HG03378 (cell line): ENCODE results near the gene USH2A.

Experiments used
- ATAC-seq: cut with Tn5 transposase; IDR thresholded peaks from one replicate; pipeline ENCODE4 v1.9.1; 2021; ENCODE audit warnings: mild to moderate bottlenecking, moderate library complexity; ENCODE audit not compliant: unreplicated experiment

USH2A gene, protein sequence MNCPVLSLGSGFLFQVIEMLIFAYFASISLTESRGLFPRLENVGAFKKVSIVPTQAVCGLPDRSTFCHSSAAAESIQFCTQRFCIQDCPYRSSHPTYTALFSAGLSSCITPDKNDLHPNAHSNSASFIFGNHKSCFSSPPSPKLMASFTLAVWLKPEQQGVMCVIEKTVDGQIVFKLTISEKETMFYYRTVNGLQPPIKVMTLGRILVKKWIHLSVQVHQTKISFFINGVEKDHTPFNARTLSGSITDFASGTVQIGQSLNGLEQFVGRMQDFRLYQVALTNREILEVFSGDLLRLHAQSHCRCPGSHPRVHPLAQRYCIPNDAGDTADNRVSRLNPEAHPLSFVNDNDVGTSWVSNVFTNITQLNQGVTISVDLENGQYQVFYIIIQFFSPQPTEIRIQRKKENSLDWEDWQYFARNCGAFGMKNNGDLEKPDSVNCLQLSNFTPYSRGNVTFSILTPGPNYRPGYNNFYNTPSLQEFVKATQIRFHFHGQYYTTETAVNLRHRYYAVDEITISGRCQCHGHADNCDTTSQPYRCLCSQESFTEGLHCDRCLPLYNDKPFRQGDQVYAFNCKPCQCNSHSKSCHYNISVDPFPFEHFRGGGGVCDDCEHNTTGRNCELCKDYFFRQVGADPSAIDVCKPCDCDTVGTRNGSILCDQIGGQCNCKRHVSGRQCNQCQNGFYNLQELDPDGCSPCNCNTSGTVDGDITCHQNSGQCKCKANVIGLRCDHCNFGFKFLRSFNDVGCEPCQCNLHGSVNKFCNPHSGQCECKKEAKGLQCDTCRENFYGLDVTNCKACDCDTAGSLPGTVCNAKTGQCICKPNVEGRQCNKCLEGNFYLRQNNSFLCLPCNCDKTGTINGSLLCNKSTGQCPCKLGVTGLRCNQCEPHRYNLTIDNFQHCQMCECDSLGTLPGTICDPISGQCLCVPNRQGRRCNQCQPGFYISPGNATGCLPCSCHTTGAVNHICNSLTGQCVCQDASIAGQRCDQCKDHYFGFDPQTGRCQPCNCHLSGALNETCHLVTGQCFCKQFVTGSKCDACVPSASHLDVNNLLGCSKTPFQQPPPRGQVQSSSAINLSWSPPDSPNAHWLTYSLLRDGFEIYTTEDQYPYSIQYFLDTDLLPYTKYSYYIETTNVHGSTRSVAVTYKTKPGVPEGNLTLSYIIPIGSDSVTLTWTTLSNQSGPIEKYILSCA (N-terminal part only)

GRCh38 chr1:216422821-216423520, at the start of gene USH2A:
Gene USH2A, minus strand, starts transcription at chr1:216423448. Its CDS starts 1,112 bp downstream, at chr1:216422336.
- ATAC-seq, result no peak

DNA sequence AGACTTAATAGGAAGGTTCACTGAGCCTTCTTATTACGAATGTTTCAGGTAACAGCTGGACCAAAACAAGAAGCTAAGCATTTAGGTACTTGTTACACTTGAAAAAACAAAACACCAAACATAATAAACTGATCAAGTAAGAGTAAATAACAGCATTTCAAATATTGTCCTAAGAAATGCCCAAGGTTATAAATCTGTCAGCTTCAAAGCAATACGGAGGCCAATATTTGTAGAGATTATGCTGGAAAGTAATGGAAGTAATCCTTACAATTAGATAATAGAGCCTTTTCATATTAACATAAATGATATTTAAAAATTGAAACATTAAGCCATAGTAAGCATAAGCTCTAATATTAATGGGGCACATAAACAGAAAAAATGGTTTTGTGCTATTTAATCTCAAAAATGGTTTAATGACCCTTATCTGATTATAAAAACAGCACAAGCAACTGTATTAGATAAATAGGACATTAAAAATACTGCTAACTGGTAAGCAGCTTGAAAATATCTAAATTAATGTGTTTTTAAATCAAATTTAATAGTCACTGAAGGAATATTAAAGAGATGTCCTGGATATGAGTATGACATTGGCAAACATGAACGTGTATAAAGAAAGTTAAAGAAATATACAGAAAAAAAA, 43.0 kb upstream of the USH2A start:
- ATAC-seq, result no peak

- ATAC-seq, result no peak
Observed at GRCh38 chr1:216464489-216464888, 41.2 kb upstream of the USH2A start.

GRCh38 chr1:216462066-216462775, 39.0 kb upstream of the USH2A start:
- no peak for ATAC-seq

- no peak for ATAC-seq
Observed at GRCh38 chr1:216461466-216461865, 38.2 kb upstream of the USH2A start.

GRCh38 chr1:216459651-216460207, 36.5 kb upstream of the USH2A start:
- ATAC-seq, result no peak

GRCh38 chr1:216458812-216459211, 35.6 kb upstream of the USH2A start:
- no peak for ATAC-seq

DNA sequence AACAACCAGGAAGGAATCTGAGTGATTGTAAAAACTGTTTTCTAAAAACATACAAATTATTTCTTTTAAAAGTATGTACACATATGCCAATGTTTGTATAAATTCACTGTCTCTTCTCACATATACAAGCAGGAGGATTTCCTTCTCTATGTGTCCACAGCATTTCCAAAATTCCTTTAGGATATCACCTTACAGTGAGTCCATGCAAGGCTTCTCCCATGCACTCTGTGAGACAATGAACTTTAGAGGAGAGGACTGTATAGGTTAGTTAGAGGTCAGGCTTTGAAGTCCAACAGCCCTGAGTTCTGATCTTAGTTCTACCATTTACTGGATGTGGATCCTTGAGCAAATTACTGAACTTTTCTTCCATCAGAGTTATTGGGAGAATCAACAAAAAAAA, 34.1 kb upstream of the USH2A start:
- no peak for ATAC-seq

GRCh38 chr1:216456682-216457081, 33.4 kb upstream of the USH2A start:
- ATAC-seq, result no peak

DNA sequence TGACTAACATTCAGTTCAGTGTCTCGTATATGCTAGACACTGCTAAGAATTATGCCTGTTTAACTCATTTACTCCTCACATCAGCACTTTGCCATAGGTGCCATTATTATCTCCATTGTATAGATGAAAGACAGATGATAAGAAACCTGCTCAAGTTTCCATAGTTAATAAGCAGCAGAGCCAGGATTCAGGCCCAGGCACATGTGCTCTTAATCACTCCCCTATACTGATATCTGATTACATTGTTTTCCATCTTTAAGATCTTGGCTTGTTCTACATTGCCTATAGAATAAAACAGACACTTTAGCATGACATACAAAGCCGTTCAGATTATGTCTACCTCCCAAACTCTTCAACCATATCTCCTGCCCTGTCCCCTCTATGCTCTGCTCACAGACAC, 30.5 kb upstream of the USH2A start:
- ATAC-seq, result no peak

DNA sequence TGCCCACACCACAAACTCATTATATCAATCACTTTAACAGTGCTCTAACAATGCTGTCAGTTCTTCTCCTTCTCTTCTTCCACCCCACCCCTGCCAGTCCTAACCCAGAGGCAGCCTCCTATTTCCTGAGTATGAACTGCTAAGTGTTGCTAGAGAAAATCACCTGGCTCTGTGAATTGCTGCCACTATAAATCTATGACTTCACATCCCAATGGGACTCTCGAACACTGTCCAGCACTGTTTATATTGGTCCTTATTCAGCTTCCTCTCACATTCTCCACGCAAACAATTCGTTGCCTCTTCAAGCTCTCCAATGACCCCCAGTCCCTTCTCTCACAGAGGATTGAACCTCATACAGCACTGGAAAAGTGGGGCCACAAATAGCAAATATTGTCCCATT, 27.0 kb upstream of the USH2A start:
- no peak for ATAC-seq

- no peak for ATAC-seq
Observed at GRCh38 chr1:216448011-216448510, 24.8 kb upstream of the USH2A start.

GRCh38 chr1:216437603-216438002, 14.4 kb upstream of the USH2A start:
- no peak for ATAC-seq

GRCh38 chr1:216434232-216434631, 11.0 kb upstream of the USH2A start:
- no peak for ATAC-seq

- ATAC-seq, result no peak
Observed at GRCh38 chr1:216433175-216433574, 9.9 kb upstream of the USH2A start.

GRCh38 chr1:216430744-216431143, 7.5 kb upstream of the USH2A start:
- ATAC-seq, result no peak

GRCh38 chr1:216425577-216425976, 2.3 kb upstream of the USH2A start:
- ATAC-seq, result no peak

- no peak for ATAC-seq
Observed at GRCh38 chr1:216420746-216421145, 2.5 kb downstream of the USH2A start.

DNA sequence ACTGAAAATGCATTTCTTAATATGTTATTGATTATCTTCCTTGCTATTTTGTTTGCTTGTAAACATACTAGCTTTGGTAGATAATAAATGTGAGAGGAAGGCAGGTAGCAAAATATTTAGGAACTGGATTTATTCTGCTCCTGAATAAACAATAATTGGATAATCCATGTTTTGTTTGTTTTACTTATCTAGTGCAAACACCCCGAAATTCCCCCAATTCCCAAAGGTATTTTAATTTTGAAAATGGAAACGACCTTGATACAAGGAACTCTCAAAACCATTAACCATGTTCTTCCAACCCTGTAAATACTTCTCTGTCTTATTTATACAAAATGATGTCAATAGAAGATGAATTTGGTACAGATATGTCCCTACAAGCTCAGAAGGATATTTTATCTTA, 3.0 kb downstream of the USH2A start:
- ATAC-seq, result no peak
